ENCODE measurements around the gene ZNF740.
"Not testable (repeated sequence)": the region's sequence is repeated elsewhere in the genome, so short reads cannot be mapped to it uniquely, and the experiment has no call there.

The ZNF740 gene, protein sequence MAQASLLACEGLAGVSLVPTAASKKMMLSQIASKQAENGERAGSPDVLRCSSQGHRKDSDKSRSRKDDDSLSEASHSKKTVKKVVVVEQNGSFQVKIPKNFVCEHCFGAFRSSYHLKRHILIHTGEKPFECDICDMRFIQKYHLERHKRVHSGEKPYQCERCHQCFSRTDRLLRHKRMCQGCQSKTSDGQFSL

DNA sequence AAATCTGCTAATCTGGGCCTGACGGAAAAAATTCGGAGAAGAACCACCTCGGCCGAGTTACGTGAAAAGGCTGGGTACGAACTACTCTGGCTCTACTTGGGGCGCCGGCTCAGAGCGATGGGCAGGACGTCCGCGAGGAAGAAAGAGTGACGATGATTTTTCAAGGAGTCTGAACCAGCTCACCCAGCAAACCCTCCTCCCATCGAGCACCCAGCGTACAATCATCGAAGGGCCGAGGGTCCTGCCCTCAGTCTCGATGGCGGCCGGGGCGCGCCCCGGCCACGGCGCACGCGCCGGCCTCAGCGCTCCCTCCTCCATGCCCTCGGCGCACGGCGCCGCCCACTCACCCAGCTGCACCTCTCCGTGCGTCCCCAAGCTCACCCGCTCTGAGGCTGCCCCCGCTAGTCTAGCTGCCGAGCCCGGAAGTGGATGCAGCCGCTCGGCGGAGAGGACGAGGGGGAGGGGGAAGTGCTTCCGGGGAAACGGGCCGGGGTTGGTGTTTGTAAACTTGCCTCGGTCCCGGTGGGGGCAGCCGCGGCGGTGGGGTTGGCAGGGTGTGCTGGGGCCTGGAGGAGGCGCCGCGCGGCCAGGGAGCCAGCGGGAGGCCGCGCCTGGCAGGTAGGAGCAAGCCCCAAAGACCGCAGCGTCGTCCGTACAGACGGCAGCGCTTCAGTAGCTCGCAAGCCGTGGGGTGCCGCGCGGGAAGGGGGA, at the start of gene ZNF740, which contains the start of gene CSAD:
Gene ZNF740 (plus strand): TSS at position 503 of the 711 bp plus-strand sequence. CDS start 1,262 bp downstream, outside the sequence.
Gene CSAD (minus strand): TSS at position 706 of the 711 bp plus-strand sequence. CDS start 7,455 bp downstream, outside the sequence.
- DNase-seq (ENCODE audit: low read depth): peak; percentile 96

DNA sequence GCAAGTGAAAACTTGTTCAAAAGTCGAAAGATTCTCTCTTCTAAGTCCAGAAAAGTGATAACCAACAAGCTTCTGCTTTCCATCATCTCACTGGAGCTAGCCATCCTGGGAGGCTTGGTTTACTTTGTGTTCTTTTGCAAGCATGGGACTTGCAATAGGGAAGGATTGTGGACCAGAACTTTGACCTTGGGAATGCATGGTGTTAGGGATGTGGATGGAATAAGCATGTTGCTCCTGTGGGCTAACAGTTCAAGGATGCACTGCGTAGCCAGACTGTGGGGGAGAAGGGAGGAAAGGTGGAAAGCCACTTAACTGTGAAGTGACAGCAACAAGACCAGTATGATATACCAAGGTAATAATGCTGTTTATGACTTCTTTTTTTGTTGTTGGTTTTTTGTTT, 48.7 kb upstream of the ZNF740 start:
- no peak for DNase-seq (ENCODE audit: low read depth)

DNA sequence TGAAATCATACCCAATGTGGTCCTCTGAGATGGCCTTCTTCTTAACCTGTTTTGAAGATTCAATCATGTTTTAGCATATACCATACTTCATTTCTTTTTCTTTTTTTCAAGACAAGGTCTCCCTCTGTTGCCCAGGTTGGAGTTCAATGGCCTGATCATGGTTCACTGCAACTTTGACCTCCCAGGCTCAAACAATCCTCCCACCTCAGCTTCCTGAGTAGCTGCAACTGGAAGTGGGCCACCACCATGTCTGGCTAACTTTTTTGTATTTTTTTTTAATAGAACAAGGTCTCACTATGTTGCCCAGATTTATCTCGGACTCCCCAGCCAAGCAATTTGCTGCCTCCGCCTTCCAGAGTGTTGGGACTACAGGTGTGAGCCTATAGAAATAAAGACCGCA, 46.8 kb upstream of the ZNF740 start:
- DNase-seq (ENCODE audit: low read depth): no peak

GRCh38 chr12:53143355-53143754, 37.2 kb upstream of the ZNF740 start:
- no peak for DNase-seq (ENCODE audit: low read depth)

GRCh38 chr12:53145383-53146260, 34.9 kb upstream of the ZNF740 start:
- DNase-seq (ENCODE audit: low read depth): no peak

GRCh38 chr12:53147181-53147580, 33.3 kb upstream of the ZNF740 start:
- no peak for DNase-seq (ENCODE audit: low read depth)

GRCh38 chr12:53147653-53148052, 32.9 kb upstream of the ZNF740 start:
- DNase-seq (ENCODE audit: low read depth): no peak

- DNase-seq (ENCODE audit: low read depth): no peak
Measured at GRCh38 chr12:53151039-53151438, 29.5 kb upstream of the ZNF740 start.

DNA sequence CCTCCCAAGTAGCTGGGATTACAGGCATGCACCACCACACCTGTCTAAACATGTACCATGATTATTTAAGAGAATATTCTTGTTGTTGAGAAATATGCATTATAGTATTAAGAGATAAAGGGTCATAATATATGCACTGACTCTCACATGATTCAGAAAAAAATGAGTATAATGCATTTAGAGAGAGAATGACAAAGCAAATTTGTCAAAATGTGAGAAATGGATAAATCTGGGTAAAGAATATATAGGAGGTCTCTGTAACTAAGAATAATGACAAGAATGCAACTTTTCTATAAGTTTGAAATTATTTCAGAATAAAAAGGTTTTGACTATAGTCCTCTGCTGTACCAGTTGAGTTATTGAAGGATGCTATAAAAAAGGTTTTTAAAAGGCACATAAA, 28.1 kb upstream of the ZNF740 start:
- DNase-seq (ENCODE audit: low read depth): no peak

DNA sequence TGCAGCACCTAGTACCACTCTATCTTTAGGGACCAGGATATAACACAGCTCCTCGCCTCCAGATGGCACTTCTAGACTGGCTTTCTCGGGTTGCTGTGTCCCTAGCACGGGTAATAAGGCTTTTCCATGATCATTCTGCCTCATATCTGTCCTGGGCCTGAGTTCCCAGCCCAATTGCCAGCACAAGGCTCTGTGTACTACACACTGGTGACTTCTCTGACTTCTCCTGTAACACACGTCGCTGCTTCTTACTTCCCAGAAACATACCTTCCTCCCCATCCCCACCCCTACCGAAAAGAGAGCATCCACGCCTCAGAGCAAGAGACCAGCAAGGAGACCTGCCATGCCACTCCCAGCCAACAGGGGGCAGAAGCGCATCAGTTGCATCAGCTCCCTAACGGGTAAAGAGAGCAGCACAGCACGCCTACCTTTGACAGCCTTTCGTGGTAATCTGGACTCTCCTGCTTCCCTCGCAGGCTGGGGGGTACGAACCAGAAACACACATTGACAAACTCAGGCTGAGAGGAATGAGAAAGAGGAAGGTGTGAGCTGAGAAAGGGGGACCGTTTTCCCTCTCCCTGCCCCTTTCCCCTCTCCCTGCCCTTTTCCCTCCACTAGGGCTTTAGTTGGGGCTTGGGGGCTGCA, 21.2 kb upstream of the ZNF740 start:
- peak; percentile 82 for DNase-seq (ENCODE audit: low read depth)

GRCh38 chr12:53160000-53160399, 20.5 kb upstream of the ZNF740 start:
- DNase-seq (ENCODE audit: low read depth): no peak

DNA sequence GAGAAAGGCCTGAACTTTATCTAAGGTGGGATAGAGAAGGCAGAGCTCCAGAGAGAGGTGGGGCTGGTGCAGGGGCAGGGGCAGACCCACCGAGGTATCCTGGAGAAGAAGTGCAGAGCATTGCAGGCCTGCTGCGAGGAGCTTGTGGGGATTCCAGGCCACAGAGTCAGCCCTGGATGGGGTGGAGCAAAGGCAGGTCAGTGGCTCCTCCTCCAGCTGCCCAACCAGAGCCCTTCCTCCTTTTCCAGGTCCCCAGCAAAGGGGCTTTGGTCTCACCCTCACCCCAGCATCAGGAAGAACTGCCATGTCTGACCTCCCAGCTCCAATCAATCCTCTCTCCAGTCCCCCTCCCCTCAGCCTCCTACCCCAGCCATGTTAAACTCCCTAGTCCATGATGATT, 19.8 kb upstream of the ZNF740 start:
- DNase-seq (ENCODE audit: low read depth): no peak

DNA sequence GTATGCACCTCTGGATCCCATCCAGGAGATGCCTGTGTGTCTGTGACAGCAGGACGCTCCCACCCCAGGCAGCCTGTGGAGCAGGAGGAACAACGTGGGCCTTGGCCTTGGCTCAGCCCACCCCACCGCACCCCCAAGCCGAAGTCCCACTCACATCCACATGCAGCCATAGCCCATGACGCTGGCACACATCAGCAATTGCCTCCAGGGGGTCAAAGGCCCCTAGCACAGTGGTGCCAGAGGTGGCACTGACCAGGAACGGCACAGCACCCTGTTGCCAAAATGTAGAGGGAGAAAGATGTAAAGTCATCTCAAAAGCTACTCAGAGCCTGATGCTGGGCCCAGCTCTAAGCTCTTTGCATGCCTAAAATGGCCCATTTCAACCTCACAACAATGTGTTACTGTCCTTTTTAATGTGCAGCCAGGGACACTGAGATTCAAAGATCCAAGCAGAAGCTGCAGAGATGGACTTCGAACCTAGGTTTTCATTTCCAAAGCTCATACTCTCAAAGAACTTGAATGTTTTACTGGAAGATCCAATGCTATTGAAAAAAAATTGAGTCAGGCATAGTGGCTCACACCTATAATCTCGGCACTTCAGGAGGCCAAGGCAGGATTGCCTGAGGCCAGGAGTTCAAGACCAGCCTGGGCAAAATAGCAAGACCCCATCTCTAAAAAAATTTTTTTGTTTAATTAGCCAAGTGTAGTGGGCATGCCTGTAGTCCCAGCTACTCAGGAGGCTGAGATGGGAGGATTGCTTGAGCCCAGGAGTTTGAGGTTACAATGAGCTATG, 19.2 kb upstream of the ZNF740 start:
- DNase-seq (ENCODE audit: low read depth): no peak

DNA sequence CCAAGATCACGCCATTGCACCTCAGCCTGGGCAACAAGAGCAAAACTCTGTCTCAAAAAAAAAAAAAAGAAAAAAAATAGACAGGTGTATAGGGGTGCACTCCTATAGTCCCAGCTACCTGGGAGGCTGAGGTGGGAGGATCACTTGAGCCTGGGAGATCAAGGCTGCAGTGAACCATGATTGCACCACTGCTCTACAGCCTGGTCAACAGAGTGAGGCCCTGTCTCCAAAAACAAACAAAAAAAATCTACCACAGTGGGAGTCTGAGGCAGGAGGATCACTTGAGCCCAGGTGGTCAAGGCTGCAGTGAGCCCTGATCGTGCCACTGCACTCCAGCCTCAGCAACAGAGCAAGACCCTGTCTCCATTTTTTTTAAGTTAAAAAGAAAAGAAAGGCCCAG, 17.5 kb upstream of the ZNF740 start:
- DNase-seq (ENCODE audit: low read depth): not testable (repeated sequence)

GRCh38 chr12:53166837-53167236, 13.7 kb upstream of the ZNF740 start:
- no peak for DNase-seq (ENCODE audit: low read depth)

GRCh38 chr12:53169644-53170043, 10.9 kb upstream of the ZNF740 start:
- no peak for DNase-seq (ENCODE audit: low read depth)

- no peak for DNase-seq (ENCODE audit: low read depth)
Measured at GRCh38 chr12:53170215-53170614, 10.3 kb upstream of the ZNF740 start.

- DNase-seq (ENCODE audit: low read depth): no peak
Measured at GRCh38 chr12:53170876-53171724, 9.4 kb upstream of the ZNF740 start.

GRCh38 chr12:53171725-53172329, 8.7 kb upstream of the ZNF740 start:
- no peak for DNase-seq (ENCODE audit: low read depth)

DNA sequence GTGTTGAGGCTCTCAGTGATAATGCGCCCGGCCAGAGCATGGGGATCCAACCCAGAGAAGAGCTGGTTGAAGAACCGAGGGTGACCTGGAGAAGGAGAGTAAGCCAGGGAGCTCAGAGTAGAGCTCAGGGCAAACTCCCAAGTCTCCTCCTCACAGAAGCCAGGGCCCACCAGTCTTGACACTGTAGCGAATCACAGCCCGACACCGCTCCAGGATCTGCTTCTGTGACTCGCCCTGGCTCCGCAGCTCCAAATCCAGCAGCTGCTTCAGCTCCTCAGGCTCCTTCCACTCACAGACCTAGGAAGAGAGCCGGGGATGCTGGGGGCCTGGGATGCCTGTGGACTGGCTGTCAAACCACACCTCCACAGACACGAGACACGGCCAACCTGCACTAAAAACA, 8.2 kb upstream of the ZNF740 start:
- no peak for DNase-seq (ENCODE audit: low read depth)

Data from CMK (cell line).